Activated T-cell treated with anti-CD3 and anti-CD28 coated beads for 24 hours (primary cell): ENCODE data around the gene TMC1.

Source experiments
- DNase-seq: peaks from one replicate; pipeline ENCODE4 v3.0.0-alpha.2; 2020; ENCODE audit warnings: low read depth

The TMC1 gene

GRCh38 chr9:72681283-72681630, 159.8 kb downstream of the TMC1 start:
- DNase-seq = no peak

- no peak for DNase-seq
Observed at GRCh38 chr9:72684615-72685014, 163.2 kb downstream of the TMC1 start.

GRCh38 chr9:72685911-72686310, 164.5 kb downstream of the TMC1 start:
- no peak for DNase-seq

DNA sequence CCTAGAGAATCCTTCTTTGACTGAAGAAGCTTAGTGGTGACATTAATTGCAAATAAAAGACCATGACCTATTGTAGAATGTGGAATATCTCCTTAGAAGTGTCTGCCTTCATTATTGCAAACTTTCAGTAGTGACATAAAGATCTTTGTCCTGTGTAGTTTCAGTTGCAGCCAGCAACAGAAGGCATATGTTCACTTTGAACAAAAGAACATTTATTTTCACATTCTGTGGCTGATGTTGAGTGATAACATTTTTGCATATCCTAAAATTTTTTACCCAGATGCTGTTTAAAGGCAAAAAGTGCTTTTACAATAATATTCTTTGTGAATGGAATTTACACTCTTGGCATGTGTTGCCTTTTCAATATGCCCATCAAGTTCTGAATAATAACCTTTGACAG, 165.9 kb downstream of the TMC1 start:
- no peak for DNase-seq

DNA sequence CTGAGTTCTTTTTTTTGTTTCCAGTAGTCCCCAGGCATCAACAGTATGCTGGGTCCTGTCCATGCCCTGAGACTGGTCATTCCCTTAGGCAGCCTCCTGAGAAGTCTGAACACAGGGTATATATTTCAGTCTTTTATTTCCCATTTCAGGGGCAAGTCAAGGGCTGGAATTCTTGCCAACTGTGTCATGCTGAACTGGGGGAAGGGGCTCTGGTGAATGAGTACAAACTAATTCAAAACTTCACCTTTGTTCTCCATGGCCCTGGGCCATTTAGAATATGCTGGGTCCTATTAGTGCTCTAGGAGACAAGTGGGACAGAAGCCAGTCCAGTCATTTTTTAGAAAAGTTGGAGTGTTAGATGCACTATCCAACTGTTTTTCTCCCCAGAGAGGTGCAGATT, 170.3 kb downstream of the TMC1 start:
- no peak for DNase-seq

- DNase-seq = no peak
Observed at GRCh38 chr9:72695365-72695764, 174.0 kb downstream of the TMC1 start.

- no peak for DNase-seq
Observed at GRCh38 chr9:72696511-72696910, 175.1 kb downstream of the TMC1 start.

- DNase-seq = no peak
Observed at GRCh38 chr9:72701510-72701909, 180.1 kb downstream of the TMC1 start.

- DNase-seq = no peak
Observed at GRCh38 chr9:72703574-72703973, 182.2 kb downstream of the TMC1 start.

DNA sequence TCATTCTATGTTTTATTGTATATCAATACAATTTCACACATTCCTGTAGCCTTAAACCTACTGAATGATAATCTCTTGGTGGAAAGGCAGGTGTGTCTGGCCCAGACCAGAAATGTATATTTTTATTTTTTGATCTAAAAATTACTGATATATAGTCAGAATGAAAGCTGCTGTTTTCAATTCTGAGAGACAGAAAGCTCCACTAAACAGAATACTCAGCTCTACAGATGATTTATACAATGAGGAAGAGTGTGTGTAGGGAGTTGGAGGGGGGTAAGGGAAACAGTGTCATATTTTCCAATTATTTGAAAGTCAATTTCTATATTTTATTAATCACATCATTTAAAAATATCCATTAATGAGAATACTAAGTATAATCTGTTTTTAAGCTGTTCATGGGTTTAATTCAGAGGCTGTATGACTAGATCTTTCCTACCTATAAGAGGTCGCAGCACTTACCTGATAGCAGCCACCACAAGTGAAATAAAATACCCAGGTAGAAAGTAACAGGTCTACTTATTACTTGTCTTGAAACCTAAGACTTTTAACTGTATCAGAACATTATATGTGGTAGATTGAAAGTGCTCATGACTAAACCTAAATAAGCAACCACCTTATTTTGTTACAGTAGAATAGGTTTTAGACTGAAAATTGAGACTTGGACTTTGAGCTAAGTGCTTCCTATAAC, 183.4 kb downstream of the TMC1 start:
- no peak for DNase-seq

- no peak for DNase-seq
Observed at GRCh38 chr9:72718503-72718902, 197.1 kb downstream of the TMC1 start.

DNA sequence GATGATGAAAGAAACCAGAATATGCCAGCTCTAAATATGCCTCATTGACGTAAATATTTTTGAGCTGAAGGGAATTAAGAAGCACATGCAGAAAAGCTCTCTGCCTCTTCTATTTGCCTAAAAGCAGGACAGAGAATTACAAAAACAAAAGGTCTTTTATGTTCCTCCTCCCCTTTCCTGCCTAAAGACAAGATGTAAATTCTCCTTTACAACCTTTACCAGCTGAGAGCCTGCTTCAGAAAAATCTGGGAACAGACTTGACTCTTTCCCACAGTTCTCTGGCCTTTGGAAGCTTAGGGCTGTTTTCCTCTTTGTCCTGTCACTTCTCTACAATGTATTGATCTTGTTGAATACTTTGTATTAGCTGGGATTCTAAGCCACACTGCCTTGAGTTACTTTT, 199.7 kb downstream of the TMC1 start:
- no peak for DNase-seq

- DNase-seq = no peak
Observed at GRCh38 chr9:72726947-72727346, 205.5 kb downstream of the TMC1 start.

GRCh38 chr9:72728031-72728770, 206.8 kb downstream of the TMC1 start:
- DNase-seq = no peak

DNA sequence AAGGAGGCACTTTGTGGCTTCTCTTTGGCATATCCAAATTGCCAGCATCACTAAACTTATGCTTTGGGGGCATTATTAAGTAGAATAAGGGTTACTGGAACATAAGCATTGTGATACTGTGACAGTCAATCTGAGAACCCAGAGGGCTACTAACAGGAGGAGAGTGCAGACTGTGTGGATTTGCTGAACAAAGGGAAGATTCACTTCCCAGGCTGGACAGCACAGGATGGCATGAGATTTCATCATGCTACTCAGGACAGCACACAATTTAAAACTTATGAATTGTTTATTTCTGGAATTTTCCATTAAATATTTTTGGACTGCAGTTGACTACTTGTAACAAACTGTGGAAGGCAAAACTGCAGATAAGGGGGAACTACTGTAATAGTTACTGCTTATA, 212.5 kb downstream of the TMC1 start:
- no peak for DNase-seq

DNA sequence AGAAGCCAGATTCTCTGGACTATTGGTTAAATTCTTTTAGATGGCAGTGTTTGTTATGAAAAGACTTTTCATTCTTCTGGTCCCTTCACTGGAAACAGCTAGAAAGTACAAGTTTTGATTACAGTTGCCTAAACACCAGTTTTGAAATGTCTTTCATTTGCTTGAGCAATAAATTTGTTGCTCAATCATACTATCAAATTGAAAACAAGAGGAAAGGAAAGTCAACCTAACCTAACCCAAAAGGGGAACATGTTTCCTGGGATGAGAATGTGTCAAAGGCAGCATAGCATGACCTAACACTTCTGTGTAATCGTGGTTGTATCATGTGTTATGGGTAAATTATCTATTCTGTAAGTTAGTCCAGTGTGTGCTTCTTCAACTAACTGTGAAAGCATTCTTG, 213.2 kb downstream of the TMC1 start:
- no peak for DNase-seq

DNA sequence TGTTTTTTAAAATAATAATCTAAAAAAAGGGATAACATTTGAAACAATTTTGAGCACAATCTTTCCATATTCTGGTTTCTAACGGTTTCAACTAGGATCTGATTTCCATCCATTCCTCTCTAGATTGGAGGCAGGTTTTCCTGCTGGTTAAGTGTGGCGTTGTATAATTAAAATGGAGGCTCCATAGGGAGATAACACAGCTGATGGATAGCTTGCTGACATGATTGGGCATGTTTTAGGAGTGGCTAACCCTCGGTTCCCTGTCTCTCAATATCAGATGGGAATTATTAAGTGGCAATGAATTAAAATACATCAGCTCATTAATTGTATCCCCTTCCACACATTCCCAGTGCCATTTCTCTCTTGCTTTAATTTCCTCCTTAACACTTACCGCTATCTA, 222.4 kb downstream of the TMC1 start:
- DNase-seq = no peak

DNA sequence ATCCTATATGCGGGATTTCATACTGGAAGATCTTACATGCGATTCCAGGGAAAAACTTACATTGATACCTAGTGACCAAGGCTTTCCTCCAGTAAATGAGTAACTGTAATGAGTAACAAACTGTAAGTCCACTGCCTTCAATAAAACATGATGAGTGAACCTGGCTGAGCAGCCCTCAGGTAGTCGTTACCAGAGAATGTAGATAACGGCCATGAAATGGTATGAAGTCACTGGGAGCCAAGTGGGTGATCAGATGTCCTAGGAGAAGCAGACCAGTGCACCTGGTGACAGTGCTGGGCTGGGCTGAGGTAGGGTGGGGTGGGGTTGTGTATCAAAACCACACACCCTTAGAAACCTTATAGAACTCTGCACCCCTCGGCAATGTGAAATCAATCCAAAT, 227.9 kb downstream of the TMC1 start:
- DNase-seq = no peak

DNA sequence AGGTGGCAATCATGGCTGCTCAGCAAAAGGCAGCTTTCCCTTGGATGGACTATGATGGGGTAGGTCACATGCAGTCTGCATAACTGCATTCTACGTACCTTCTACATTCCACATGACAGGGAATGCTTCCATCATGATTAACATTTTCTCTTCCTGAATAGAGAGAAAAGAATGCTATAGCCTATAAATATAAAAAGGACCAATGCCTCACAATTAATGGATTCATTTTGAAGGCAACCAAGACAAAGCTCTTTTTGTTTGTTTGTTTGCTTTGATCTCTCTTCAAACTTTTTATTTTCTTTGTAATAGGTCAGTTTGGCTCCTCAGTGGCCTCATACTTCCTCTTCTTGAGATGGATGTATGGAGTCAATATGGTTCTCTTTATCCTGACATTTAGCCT, 230.1 kb downstream of the TMC1 start:
- DNase-seq = no peak

GRCh38 chr9:72753266-72753893, 232.0 kb downstream of the TMC1 start:
- no peak for DNase-seq

DNA sequence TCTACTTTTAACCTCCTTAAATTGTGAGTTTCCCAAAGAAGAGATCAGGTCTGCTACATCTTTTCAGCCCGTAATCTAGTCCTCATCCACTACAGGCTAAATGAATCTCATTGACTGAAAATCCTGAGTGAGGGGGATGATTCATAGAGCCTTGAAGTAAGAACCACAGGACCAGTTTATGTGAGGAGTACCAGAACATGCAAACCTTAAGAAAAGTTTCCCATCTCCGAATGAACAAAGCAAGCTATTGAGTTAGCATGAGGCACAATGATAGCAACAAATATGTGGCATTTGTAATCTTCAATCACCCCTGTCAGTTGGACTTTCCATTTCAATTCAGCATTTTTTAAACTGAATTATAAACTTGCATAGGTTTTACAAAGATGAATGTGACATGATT, 234.4 kb downstream of the TMC1 start:
- DNase-seq = no peak

DNA sequence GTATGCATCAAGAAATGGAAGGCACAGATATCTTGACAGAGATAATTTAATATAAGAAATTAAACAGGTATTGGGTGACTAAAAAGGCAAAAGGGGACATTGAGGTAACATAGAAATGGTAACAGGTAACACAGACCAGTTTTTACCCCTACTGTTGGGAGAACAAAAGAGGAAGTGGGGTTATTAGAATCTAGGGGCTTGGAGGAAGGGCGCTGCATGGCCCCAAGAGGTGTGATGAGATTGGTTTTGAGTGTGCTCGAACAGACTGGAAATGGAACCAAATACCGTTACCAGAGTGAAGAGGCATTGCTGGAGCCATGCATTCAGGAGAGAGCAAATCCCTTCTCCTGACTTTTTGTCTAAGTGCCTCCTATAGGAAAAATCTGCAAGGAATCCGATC, 237.5 kb downstream of the TMC1 start:
- no peak for DNase-seq

- DNase-seq = no peak
Observed at GRCh38 chr9:72763022-72763421, 241.6 kb downstream of the TMC1 start.

- DNase-seq = no peak
Observed at GRCh38 chr9:72769546-72769945, 248.1 kb downstream of the TMC1 start.
